AG09319 (cell line): ENCODE data around the gene S100A8.

Experiments used
- DNase-seq: peaks from one replicate; pipeline ENCODE4 v3.0.0-alpha.2; 2010; ENCODE audit warnings: low read depth; ENCODE audit errors: extremely low read depth
- TF ChIP-seq, protein P1 (sequence below): IDR thresholded peaks from 2 replicates; pipeline ENCODE4 v1.5.1; 2011; ENCODE audit warnings: low read depth, mild to moderate bottlenecking, inconsistent platforms, low read length, moderate library complexity

S100A8 gene

DNA sequence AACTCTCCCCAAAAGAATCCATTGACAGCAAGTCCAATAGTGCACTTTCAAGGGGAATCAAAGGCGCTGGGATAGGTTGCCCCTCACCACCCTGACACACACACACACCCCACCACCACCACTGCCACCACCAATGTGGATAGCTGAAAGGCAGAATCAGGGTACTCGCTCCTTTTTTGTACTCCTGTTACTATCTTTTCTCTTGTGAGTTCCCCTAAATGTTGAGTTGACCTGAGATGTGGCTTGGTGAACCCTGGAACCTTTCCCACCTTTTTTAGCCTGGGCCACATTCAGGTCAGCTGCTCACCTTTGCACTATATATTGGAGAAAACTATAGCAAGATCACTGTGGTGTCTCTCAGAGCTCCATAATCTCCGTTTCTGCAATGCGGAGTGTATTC lies 3.9 kb downstream of the S100A8 start:
- DNase-seq: no peak
- TF ChIP-seq, protein P1, sequence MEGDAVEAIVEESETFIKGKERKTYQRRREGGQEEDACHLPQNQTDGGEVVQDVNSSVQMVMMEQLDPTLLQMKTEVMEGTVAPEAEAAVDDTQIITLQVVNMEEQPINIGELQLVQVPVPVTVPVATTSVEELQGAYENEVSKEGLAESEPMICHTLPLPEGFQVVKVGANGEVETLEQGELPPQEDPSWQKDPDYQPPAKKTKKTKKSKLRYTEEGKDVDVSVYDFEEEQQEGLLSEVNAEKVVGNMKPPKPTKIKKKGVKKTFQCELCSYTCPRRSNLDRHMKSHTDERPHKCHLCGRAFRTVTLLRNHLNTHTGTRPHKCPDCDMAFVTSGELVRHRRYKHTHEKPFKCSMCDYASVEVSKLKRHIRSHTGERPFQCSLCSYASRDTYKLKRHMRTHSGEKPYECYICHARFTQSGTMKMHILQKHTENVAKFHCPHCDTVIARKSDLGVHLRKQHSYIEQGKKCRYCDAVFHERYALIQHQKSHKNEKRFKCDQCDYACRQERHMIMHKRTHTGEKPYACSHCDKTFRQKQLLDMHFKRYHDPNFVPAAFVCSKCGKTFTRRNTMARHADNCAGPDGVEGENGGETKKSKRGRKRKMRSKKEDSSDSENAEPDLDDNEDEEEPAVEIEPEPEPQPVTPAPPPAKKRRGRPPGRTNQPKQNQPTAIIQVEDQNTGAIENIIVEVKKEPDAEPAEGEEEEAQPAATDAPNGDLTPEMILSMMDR: no peak

DNA sequence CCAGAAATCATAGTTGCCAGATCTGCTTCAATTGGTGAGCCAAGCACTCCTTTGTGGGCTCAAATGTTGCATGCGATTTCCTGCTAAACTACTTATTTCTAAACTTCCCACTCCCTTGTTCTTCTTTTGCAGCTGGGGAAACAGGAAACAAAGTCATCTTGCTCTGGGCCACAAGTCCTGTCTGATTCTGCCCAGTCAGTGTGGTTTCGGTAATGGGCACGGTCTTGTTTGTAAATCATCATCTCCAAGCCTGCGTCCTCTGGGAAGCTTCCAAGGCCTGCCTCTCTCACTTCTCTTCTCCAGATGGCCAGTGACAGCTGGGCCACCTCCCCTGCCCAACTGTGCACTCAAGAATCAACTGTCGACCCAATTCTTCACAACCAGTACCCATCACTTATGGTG lies 4.4 kb downstream of the S100A8 start:
- no peak for DNase-seq
- TF ChIP-seq, protein P1: no peak

GRCh38 chr1:153384958-153385580 lies 5.8 kb downstream of the S100A8 start:
- TF ChIP-seq, protein P1: no peak
- no peak for DNase-seq

DNA sequence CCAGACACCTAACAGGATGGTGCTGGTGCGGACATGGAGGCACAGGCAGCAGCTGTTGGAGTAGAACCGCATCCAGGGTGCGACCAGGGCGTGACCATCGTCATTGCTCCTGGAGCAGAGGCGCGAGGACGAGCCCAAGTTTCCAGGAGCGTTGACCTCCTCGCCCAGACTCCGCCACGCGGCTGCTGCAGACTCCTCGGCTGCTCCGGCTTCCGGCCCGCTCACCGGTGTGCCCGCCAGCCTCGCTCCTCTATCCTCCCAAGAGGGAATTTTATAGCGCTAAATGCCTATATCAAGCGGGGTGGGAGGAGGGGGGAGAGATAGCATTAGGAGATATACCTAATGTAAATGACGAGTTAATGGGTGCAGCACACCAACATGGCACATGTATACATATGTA lies 10.2 kb downstream of the S100A8 start:
- TF ChIP-seq, protein P1: no peak
- DNase-seq: no peak

GRCh38 chr1:153379591-153379990 lies 11.3 kb downstream of the S100A8 start:
- no peak for DNase-seq
- TF ChIP-seq, protein P1: no peak

DNA sequence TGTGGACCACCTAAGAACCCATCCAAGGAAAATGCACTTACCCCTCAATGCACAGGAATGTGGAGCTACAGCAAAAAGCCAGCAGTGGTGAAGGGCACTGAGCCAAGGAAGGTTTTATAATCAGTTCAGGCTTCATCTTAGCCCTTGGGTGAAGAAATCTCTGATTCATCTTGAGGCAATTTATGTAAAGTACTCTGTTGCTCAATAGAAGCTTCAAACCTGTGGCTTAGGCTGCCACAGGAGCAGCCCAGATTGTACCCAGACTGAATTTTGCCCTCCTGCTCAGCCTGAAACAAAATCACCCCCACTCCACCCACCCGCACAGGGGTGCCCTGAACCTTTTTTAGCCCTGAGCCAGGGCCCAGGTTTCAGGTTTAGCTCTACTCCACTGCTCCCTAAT lies 15.4 kb downstream of the S100A8 start, which contains the start of gene S100A12:
Gene S100A12, minus strand, starts transcription at position 111 of the 400 bp plus-strand sequence. CDS start 1,029 bp downstream, outside the sequence.
- DNase-seq: peak; percentile 44
- TF ChIP-seq, protein P1: no peak

GRCh38 chr1:153374071-153374470 lies 16.8 kb downstream of the S100A8 start:
- no peak for DNase-seq
- TF ChIP-seq, protein P1: no peak
